H9 (cell line): Measurements from ENCODE around the gene IQCF2. TPM values are rescaled to one million over a fixed set of nuclear protein-coding genes. Genes with fewer than 3 reads are reported as not detected.

Experiments
- DNase-seq: peaks from one replicate; pipeline ENCODE4 v3.0.0-alpha.2; 2017
- H2AFZ ChIP-seq: one replicate; pipeline ENCODE4 v1.6.1; 2013; ENCODE audit warnings: mild to moderate bottlenecking, low read length, control low read depth, moderate library complexity
- H2AK5ac ChIP-seq: 2 replicates; pipeline ENCODE4 v1.6.1; 2013; ENCODE audit warnings: low read length, control low read depth, mixed read lengths; ENCODE audit not compliant: insufficient read length
- H2BK120ac ChIP-seq: one replicate; pipeline ENCODE4 v1.6.1; 2013; ENCODE audit warnings: low read depth, mild to moderate bottlenecking, low read length, control low read depth, inconsistent platforms; ENCODE audit not compliant: poor library complexity, severe bottlenecking
- H2BK12ac ChIP-seq: 2 replicates; pipeline ENCODE4 v1.6.1; 2013; ENCODE audit warnings: low read length, control low read depth, mixed read lengths, low read depth; ENCODE audit not compliant: insufficient read length
- H2BK15ac ChIP-seq: 2 replicates; pipeline ENCODE4 v1.6.1; 2013; ENCODE audit warnings: low read depth, low read length, control low read depth
- H2BK20ac ChIP-seq: one replicate; pipeline ENCODE4 v1.6.1; 2013; ENCODE audit warnings: low read depth, mild to moderate bottlenecking, low read length, control low read depth, inconsistent platforms; ENCODE audit not compliant: poor library complexity, severe bottlenecking
- H2BK5ac ChIP-seq: 2 replicates; pipeline ENCODE4 v1.6.1; 2013; ENCODE audit warnings: low read length, control low read depth, mixed read lengths; ENCODE audit not compliant: insufficient read length
- H3K14ac ChIP-seq: 2 replicates; pipeline ENCODE4 v1.6.1; 2013; ENCODE audit warnings: low read length, control low read depth; ENCODE audit not compliant: insufficient read depth
- H3K18ac ChIP-seq: 2 replicates; pipeline ENCODE4 v1.6.1; 2013; ENCODE audit warnings: low read depth, mild to moderate bottlenecking, mixed read lengths, low read length, control low read depth; ENCODE audit not compliant: insufficient read length
- H3K23ac ChIP-seq: 2 replicates; pipeline ENCODE4 v1.6.1; 2013; ENCODE audit warnings: low read length, control low read depth, mixed read lengths, low read depth; ENCODE audit not compliant: insufficient read length
- H3K23me2 ChIP-seq: 2 replicates; pipeline ENCODE4 v1.6.1; 2013; ENCODE audit warnings: low read depth, mild to moderate bottlenecking, mixed read lengths, low read length, control low read depth; ENCODE audit not compliant: insufficient read length, poor library complexity, severe bottlenecking
- H3K27ac ChIP-seq: 2 replicates; pipeline ENCODE4 v1.5.1; 2013; ENCODE audit warnings: low read length, control low read depth, mixed read lengths, low read depth; ENCODE audit not compliant: insufficient read length
- H3K27me3 ChIP-seq: 2 replicates; pipeline ENCODE4 v1.6.1; 2013; ENCODE audit warnings: low read length, control low read depth, inconsistent platforms; ENCODE audit not compliant: insufficient read depth
- H3K4ac ChIP-seq: 2 replicates; pipeline ENCODE4 v1.6.1; 2013; ENCODE audit warnings: low read depth, mild to moderate bottlenecking, control low read depth, inconsistent platforms, low read length, moderate library complexity
- H3K4me1 ChIP-seq: 2 replicates; pipeline ENCODE4 v1.6.1; 2013; ENCODE audit warnings: low read length, control low read depth, inconsistent platforms; ENCODE audit not compliant: insufficient read depth
- H3K4me2 ChIP-seq: 2 replicates; pipeline ENCODE4 v1.6.1; 2013; ENCODE audit warnings: low read length, control low read depth, mixed read lengths; ENCODE audit not compliant: insufficient read length, insufficient read depth
- H3K56ac ChIP-seq: 2 replicates; pipeline ENCODE4 v1.6.1; 2013; ENCODE audit warnings: low read depth, mild to moderate bottlenecking, mixed read lengths, low read length, control low read depth; ENCODE audit not compliant: insufficient read length
- H3K79me1 ChIP-seq: 2 replicates; pipeline ENCODE4 v1.6.1; 2013; ENCODE audit warnings: low read depth, mild to moderate bottlenecking, moderate library complexity, low read length, control low read depth, inconsistent platforms; ENCODE audit not compliant: insufficient read depth, poor library complexity, severe bottlenecking
- H3K79me2 ChIP-seq: 2 replicates; pipeline ENCODE4 v1.6.1; 2013; ENCODE audit warnings: low read length, control low read depth, inconsistent platforms; ENCODE audit not compliant: insufficient read depth
- H3K9ac ChIP-seq: 2 replicates; pipeline ENCODE4 v1.6.1; 2013; ENCODE audit warnings: low read length, control low read depth, mixed read lengths; ENCODE audit not compliant: insufficient read length; ENCODE audit errors: extremely low read depth
- H3K9me3 ChIP-seq: one replicate; pipeline ENCODE4 v1.6.1; 2013; ENCODE audit warnings: low read depth, low read length, inconsistent platforms; ENCODE audit not compliant: control insufficient read depth
- H3T11ph ChIP-seq: one replicate; pipeline ENCODE4 v1.6.1; 2013; ENCODE audit warnings: mild to moderate bottlenecking, low read length, control low read depth, inconsistent platforms
- H4K20me1 ChIP-seq: one replicate; pipeline ENCODE4 v1.6.1; 2013; ENCODE audit not compliant: control insufficient read depth, insufficient read length, insufficient read depth
- H4K5ac ChIP-seq: 2 replicates; pipeline ENCODE4 v1.6.1; 2013; ENCODE audit warnings: low read depth, mild to moderate bottlenecking, mixed read lengths, low read length, control low read depth; ENCODE audit not compliant: insufficient read length
- H4K8ac ChIP-seq: replicated peaks from 2 replicates; pipeline ENCODE4 v1.6.1; 2013; ENCODE audit warnings: low read length, control low read depth, mixed read lengths, low read depth; ENCODE audit not compliant: insufficient read length
- H4K91ac ChIP-seq: 2 replicates; pipeline ENCODE4 v1.6.1; 2013; ENCODE audit warnings: low read depth, mild to moderate bottlenecking, moderate library complexity, mixed read lengths, low read length, control low read depth; ENCODE audit not compliant: insufficient read length
- H3K27ac Mint-ChIP-seq, 3 experiments: 2 replicates in 2 of 3; 3 replicates in 1 of 3; pipeline ENCODE4 v1.8.0; 2020 to 2021; ENCODE audit warnings: mixed read lengths in 3 of 3, mild to moderate bottlenecking in 1 of 3, moderate library complexity in 1 of 3
- H3K27me3 Mint-ChIP-seq: 2 replicates; pipeline ENCODE4 v1.8.0; 2021; ENCODE audit warnings: low read depth, mild to moderate bottlenecking, moderate library complexity, mixed read lengths
- H3K36me3 Mint-ChIP-seq, 3 experiments: 2 replicates in 2 of 3; 3 replicates in 1 of 3; pipeline ENCODE4 v1.8.0; 2020 to 2021; ENCODE audit warnings: low read depth in 3 of 3, mixed read lengths in 3 of 3; ENCODE audit not compliant: insufficient read depth in 1 of 3
- H3K4me1 Mint-ChIP-seq, 2 experiments: 2 replicates each; pipeline ENCODE4 v1.8.0; 2020; ENCODE audit warnings: mixed read lengths in 2 of 2
- H3K4me3 Mint-ChIP-seq, 2 experiments: 2 replicates in 1 of 2; 3 replicates in 1 of 2; pipeline ENCODE4 v1.8.0; 2020 to 2021; ENCODE audit warnings: mild to moderate bottlenecking in 2 of 2, mixed read lengths in 2 of 2, moderate library complexity in 1 of 2
- H3K9me3 Mint-ChIP-seq, 2 experiments: 2 replicates in 1 of 2; 3 replicates in 1 of 2; pipeline ENCODE4 v1.8.0; 2020; ENCODE audit warnings: mild to moderate bottlenecking in 2 of 2, mixed read lengths in 2 of 2, moderate library complexity in 1 of 2
- CTCF ChIP-seq: fragments of 200-600 bp; sonication (generic); conservative IDR thresholded peaks from 3 replicates; pipeline ENCODE4 v1.8.0; 2021; ENCODE audit warnings: antibody characterized with exemption, mild to moderate bottlenecking
- WGBS: extraction: QIAGEN DNeasy Blood & Tissue Kit; methylation state at CpG from one replicate; pipeline ENCODE4 v1.1.7; 2013; ENCODE audit warnings: missing lambda C conversion rate, low lambda C conversion rate, mixed read lengths; ENCODE audit not compliant: insufficient read length; ENCODE audit errors: extremely low coverage; 5-methylcytosine and 5-hydroxymethylcytosine counted together
- total RNA-seq: library from RNA; stranded (reverse); gene quantifications from 2 replicates; pipeline ENCODE4 v1.2.1, GENCODE V29; 2021

The IQCF2 gene
- total RNA-seq, 1 experiment from 2014 or later = not detected

- H3K9ac ChIP-seq = no peak overlapping the region
- peaks cover 22 to 37% of the 10 kb centered on the region in 2 experiments for H3K9me3 Mint-ChIP-seq
- no peaks in the 10 kb centered on the region for H3K9me3 ChIP-seq
- no peaks in the 10 kb centered on the region for H4K20me1 ChIP-seq
- no peak overlapping the region for H2BK20ac ChIP-seq
- H3K23ac ChIP-seq = no peak overlapping the region
- no peak overlapping the region for H3K4me3 Mint-ChIP-seq
- no peak for DNase-seq
- H3K36me3 Mint-ChIP-seq = peaks cover 4 to 5% (median 5%) of the 10 kb centered on the region in 3 experiments; a peak in 5 of 7 replicates
- no peak overlapping the region for H2AK5ac ChIP-seq
- no peak overlapping the region for H3K18ac ChIP-seq
- no peaks in the 10 kb centered on the region for H3K27me3 ChIP-seq
- H3T11ph ChIP-seq = no peak overlapping the region
- peaks cover 0 to 3% of the 10 kb centered on the region in 2 experiments; a peak in 1 of 4 replicates for H3K4me1 Mint-ChIP-seq
- peaks cover 4% of the 10 kb centered on the region for H3K27me3 Mint-ChIP-seq
- H3K4me2 ChIP-seq = no peak overlapping the region
- no peak overlapping the region for H3K14ac ChIP-seq
- no peak overlapping the region for H2BK120ac ChIP-seq
- no peak for TF ChIP-seq CTCF
- H4K5ac ChIP-seq = no peak overlapping the region
- no peak overlapping the region for H3K27ac Mint-ChIP-seq
- H4K8ac ChIP-seq = no peak overlapping the region
- no peaks in the 10 kb centered on the region for H3K4me1 ChIP-seq
- no peaks in the 10 kb centered on the region for H3K79me1 ChIP-seq
- no peak overlapping the region for H2BK15ac ChIP-seq
- H3K79me2 ChIP-seq = no peaks in the 10 kb centered on the region
- no peak overlapping the region for H4K91ac ChIP-seq
- no peak overlapping the region for H2BK12ac ChIP-seq
- no CpG with 5 or more reads among the region's 13 CpGs for WGBS
- H2AFZ ChIP-seq = no peak overlapping the region
- no peak overlapping the region for H3K56ac ChIP-seq
- no peak overlapping the region for H2BK5ac ChIP-seq
- no peak overlapping the region for H3K4ac ChIP-seq
- no peak overlapping the region for H3K27ac ChIP-seq
- H3K23me2 ChIP-seq = no peaks in the 10 kb centered on the region
Measured at GRCh38 chr3:51830345-51830744, 31.1 kb upstream of the IQCF2 start.
